ENCODE results near the gene RBM26.
"Not testable (repeated sequence)": the region's sequence is repeated elsewhere in the genome, so short reads cannot be mapped to it uniquely, and the experiment has no call there.

GRCh38 chr13:79279735-79280134 lies 126.3 kb downstream of the RBM26 start:
- not testable (repeated sequence) for TF ChIP-seq CTCF, POLR2A (IDR thresholded peaks at IDR 0.05)

Data from prostate gland (tissue), 2 donors.